Measurements from ENCODE around the gene CCNL2.

The CCNL2 gene

DNA sequence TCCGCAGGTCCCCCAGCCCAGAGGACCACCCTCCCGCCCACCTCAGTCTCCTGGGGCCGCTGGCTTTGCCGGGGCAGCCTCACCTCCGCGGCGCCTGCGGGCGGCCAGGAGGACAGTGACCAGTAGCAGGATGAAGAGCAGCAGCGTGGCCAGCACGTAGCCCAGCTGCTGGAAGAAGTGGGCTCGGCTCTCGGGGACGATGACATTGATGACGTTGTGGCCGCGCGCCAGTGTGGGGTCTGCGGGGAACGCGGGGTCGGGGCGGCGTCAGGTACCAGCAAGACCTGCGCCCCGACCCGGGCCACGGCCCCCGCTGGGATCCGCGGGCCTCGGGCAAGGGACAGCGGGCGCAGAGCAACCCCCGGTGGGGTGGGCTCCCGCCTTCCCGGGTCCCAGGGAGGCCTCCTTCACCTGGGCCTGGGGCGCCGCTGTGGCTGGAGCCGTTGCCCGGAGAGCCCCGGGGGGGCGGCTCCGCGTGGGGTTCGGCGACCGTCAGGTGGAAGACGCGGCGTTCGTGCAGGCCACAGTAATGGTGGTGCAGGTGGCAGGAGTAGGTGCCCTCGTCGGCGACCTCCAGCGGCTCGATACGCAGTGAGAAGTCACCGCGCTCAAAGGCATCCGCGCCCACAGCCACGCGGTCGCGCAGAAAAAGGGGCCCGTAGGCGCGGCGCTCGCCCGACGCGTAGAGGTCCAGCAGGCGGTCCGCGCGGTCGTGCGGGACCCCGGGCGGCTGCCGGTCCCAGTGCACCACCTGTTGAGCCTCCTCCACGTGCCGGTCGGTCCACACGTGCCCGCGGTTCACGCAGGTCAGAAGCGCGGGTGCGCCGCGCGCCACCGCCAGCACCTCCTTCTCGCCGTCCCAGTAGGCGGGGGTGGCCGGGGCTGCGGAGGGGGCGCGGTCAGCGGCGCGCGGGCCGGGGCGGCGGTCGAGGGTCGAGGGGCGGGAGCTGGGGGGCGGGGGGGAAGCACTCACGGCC, 44.6 kb downstream of the CCNL2 start:
- DNase-seq = no peak

DNA sequence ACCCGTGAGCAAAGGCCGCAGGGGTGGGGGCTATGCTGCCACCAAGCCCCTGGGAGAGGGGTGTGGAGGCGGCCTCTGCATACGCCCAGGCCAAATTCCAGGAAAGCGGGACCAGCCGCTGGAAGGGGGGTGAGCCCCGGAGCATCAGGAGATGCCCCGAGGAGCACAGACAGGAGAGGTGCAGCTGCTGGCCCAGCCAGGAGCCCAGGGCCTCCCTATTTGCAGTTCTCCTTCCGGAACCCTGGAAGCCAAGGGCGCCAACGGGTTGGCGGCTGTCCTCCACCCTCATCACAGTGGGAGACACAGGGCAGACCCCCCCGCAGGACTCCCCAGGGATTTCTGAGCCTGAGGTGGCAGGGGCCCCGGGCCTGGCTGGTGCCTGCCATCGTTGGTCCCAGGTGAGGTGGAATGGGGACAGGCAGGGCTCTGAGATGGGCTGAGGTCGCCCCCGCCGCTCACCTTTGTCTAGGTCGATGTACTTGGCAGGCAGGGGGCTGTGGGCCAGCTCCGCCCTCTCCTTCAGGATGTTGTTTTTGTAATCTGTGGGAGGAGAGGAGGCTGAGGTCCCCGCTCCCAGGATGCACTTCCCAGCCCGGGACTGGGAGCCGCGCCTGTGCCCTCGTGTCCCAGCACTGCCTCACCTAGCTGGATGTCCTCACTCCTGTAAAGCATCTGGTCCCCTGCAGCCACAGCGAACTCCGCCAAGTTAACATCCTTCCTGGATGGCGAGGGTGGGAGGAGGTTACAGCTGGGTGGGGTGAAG, 45.6 kb downstream of the CCNL2 start:
- DNase-seq = no peak

GRCh38 chr1:1352786-1353388, 46.2 kb downstream of the CCNL2 start:
- DNase-seq = no peak

- no peak for DNase-seq
Measured at GRCh38 chr1:1351511-1352427, 47.4 kb downstream of the CCNL2 start.

GRCh38 chr1:1349256-1350012, 49.7 kb downstream of the CCNL2 start, which contains the start of gene DVL1:
Gene DVL1 (minus strand): TSS chr1:1349418. CDS start chr1:1349065, 353 bp downstream.
- peak; percentile 72 for DNase-seq

DNA sequence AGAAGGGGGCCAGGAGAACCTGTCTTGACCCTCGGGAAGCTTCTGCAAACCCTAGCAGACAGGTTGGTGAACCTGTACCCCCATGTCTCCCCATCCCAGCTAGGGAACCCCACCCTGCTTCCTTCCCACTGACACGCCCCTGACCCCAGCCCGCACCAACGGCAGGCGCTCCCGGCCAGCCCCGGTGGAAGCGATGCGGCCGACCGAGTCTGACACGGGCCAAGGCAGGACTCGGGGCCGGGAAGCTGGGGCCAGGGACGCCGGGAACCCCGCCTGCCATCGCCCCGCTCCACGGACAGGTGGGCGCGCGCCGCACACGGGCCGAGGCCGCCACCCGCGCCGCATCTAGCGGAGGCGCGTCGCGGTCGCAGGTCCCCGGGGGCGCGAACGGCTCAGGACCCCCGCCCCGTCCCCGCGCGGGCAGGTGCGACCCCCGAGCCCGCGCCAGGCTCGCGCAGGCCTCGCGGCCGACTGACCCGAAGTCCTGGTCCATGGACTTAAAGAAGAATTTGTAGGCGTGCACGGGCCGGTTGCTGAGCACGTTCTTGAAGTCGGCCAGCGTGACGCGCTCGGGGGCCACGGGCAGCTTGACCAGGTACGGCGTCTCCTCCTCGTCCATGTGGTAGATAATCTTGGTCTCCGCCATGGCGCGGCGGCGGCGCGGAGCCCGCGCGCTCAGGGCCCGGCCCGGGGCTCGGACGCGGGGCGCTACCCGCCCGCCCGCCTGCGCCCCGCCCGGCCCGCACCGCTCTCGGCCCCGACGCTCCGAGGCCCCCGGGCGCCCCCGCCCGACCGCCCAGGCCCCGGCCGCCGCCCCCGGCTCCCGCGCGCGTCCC, 50.5 kb downstream of the CCNL2 start:
- DNase-seq = no peak

DNA sequence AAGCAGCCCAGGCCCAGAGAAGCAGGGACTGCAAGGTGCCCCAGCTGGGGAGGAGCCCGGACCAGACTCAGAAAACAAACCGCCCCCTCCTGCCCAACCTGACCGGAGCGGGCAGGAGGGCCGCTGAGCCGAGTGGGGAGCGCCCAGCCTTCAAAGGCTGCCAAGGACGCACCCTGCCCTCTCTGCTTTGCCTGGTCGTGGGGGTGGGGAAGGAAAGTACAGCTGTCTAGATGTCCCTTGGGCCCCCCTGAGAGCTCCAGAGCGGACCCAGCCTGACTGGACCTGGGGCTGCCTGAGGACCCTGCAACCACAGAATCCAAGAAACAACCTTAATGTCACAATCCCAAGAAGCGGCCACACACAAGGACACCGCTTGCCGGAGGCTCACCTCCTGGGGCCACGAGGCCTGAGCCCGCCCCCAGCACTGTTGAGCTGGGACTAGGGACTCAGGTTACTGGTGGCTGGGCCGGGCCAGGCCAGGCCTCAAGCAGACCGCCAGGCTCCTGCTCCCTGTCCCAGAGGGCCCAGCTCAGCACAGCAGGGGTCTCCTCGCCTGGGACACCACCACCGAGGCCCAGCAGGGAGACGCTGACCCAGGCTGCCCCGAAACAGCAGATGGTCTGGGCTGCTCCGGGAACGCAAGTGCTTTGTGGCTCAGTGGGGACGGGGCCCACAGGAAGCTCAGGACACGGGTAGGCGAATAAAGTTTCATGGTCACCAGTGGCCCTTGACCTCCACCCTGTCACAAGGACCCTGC, 51.3 kb downstream of the CCNL2 start:
- no peak for DNase-seq

DNA sequence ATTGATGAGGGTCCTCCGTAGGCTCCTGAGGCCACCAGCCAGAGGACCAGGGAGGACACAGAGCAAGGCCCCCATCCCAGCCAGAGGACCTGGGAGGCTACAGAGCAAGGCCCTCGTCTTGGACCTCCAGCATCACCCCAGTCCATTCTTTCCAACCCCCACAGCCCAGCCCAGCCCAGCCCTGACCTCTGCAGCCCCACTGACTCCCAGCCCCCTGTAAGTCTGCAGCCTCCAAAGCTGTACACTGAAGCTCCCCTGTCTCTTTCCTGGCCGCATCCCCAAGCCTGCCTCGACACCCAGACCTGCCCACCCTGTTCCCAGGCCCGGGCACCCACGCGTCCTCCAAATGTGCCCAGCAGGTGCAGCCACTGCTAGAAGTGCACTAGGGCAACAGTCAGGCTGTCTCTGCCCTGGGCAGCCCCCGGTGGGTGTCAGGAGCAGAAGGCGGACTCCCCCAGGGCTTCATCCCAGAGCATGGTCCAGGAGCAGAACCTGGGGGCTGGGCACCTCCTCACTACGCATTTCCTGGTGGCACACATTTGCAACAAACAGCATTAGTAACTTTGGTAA, 52.0 kb downstream of the CCNL2 start:
- no peak for DNase-seq

DNA sequence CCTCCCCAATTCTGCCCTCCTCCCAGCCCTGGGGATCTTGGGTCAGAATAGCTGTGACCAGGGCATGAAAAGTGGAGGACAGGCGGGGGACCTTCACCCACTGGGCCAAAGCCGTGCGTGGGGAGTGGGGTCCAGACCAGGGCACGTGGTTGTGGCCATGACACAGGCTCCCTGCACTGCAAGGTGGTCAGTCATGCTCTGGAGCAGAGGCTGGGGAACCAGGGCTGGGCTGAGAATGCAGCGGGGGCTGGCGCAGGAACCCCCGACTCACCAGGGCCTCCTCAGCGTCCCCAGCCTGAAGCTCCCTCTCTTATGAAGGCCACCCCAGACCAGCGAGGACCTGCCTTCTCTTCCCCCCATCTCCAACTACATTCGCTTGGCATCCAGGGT, 52.6 kb downstream of the CCNL2 start:
- no peak for DNase-seq

- DNase-seq = no peak
Measured at GRCh38 chr1:1345860-1346500, 53.2 kb downstream of the CCNL2 start.

DNA sequence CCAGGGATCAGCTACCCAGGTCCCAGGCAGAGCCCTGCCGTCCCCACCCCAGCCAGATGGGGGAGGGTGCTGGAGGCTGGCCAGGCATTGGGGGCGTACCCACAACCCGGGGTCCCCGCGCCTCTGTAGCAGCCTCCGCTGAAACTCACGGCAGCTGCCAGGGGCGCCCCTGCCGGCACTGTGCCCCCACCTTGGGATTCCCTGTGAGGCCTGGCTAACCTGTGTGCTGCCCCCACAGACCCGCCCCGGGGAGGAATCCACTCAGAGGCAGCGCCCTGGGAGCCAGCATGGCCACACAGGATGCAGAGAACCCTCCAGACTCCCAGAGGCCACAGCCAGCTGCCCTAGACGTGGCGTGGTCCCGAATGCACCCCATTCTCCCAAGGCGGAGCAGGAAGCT, 53.8 kb downstream of the CCNL2 start:
- no peak for DNase-seq

DNA sequence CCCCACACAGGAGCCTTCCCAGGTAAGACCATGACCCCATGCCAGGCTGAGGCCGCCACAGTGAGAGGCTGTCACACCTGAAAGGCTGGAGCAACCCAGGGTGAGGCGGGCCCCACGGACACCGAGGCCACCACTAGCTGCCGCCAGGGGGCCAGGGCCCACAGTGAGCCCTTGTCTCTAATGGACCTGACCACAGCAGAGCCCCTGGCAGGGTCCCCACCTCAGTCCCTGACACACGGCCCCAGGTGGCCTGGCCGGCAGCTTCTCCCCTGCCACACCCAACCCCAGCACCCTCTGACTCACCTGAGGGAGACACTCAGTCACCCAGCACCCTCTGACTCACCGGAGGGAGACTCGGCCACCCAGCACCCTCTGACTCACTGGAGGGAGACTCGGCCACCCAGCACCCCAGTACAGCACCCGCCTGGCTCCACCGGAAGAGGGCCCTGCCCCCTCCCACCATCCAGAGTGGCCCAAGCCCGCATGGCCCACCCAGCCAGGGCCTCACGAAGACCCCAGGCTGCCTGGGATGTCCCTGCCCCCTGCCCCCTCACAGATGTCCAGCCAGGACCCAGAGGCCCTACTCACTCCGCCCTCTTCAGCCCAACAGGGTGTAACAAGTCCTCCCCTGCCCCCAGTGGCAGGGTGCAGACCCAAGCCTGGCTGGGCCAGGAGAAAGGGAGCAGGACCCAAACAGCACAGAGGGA, 54.3 kb downstream of the CCNL2 start:
- peak; percentile 72 for DNase-seq

- DNase-seq = no peak
Measured at GRCh38 chr1:1343811-1344421, 55.2 kb downstream of the CCNL2 start.

GRCh38 chr1:1342584-1343115, 56.5 kb downstream of the CCNL2 start:
- no peak for DNase-seq

DNA sequence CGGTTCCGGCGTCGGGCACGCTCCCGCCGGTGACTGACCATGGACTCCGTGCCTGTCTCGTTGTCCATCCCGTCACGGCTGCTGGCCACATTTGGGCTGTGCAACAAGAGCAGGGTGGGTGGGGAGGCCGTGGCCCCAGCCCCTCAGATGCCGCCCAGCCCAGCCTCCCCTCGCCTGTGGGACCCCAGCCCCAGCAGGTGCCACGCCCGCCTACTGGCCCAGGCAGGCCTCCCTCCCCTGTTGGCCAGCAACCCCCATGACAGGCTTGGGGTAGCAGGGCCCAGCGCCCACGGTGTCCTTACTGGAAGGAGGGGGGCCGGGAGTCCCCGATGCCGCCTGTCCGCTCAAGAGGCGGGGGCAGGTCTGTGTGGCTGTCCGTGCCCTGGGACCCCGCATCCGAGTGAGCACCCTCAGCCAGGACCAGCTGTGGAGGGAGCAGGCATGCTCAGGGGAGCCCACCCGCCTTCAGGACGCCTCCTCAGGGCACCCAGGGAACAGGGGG, 57.0 kb downstream of the CCNL2 start:
- no peak for DNase-seq

DNA sequence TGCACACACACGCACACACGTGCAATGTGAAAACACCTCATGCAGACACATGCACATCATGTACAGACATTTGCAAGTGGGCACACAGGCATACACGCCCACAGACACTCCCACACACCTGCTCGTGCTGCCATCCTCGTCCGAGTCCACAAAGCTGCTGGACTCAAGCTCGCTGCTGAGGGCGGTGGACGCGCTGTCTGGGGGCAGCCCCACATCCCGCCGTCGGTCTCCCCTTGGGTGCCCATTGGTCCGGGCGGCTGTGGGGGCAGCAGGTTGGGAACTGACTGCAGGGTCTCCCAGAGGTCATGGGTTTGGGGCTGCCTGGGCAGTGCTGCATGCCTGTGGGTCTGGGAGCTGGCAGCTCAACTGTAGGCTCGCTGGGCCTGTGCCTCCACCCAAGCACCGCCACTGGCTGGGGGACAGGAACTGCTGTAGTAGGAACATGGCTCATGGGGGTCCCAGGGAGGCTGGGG, 57.5 kb downstream of the CCNL2 start:
- no peak for DNase-seq
